Gastrocnemius medialis (tissue), 4 donors: Measurements from ENCODE around the gene TFDP1.

Experiments
- CTCF ChIP-seq, 5 experiments: fragments of 450-650 bp in 3 of 5; fragments of 200-600 bp in 2 of 5; sonication (generic) in 2 of 5; IDR thresholded peaks in 4 of 5; conservative IDR thresholded peaks in 1 of 5; 1 replicate in 4 of 5; 2 replicates in 1 of 5; pipeline ENCODE4 v1.5.1; 2016 to 2019; ENCODE audit warnings: antibody characterized with exemption in 5 of 5, mild to moderate bottlenecking in 3 of 5, moderate library complexity in 3 of 5
- POLR2A ChIP-seq, 2 donors: fragments of 450-650 bp; IDR thresholded peaks; one replicate each; pipeline ENCODE4 v1.6.1; 2017; ENCODE audit warnings: antibody characterized with exemption in 2 of 2, mild to moderate bottlenecking in 2 of 2, moderate library complexity in 2 of 2

DNA sequence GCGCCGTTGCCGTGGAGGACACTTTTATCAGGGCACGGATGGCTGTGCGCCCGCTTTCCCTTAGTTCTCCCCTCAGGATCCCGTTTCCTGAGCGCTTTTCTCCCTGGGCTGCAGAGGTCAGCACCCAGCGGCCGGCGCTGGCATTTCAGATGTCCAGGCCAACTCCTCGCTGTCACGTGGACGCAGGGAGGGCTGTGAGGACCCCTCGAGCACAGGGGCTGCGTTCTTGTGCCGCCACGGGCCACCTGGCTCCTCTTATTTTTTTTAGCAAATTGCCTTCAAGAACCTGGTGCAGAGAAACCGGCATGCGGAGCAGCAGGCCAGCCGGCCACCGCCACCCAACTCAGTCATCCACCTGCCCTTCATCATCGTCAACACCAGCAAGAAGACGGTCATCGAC is 51.2 kb downstream of the TFDP1 start:
- TF ChIP-seq POLR2A (IDR thresholded peaks at IDR 0.05) (no peak), CTCF (IDR thresholded peaks at IDR 0.05 in 4 of 5, conservative IDR thresholded peaks at IDR 0.05 in 1 of 5) (no peak)
